Retina (tissue), 1 donor: ENCODE data around the gene AK1.
"Not testable (repeated sequence)": the region's sequence is repeated elsewhere in the genome, so short reads cannot be mapped to it uniquely, and the experiment has no call there.

Source experiments
- DNase-seq: peaks from one replicate; pipeline ENCODE4 v3.0.0-alpha.2; 2016

AK1 gene

GRCh38 chr9:127845619-127846018 lies 31.9 kb downstream of the AK1 start:
- not testable (repeated sequence) for DNase-seq

- DNase-seq: no peak
Measured at GRCh38 chr9:127844821-127845359, 32.6 kb downstream of the AK1 start.

- no peak for DNase-seq
Measured at GRCh38 chr9:127841087-127841835, 36.2 kb downstream of the AK1 start.

GRCh38 chr9:127838375-127839078 lies 38.9 kb downstream of the AK1 start:
- peak; percentile 35 for DNase-seq

- no peak for DNase-seq
Measured at GRCh38 chr9:127837346-127837745, 40.1 kb downstream of the AK1 start.

- DNase-seq: not testable (repeated sequence)
Measured at GRCh38 chr9:127836561-127836960, 40.9 kb downstream of the AK1 start.

GRCh38 chr9:127835991-127836516 lies 41.4 kb downstream of the AK1 start:
- DNase-seq: no peak

- no peak for DNase-seq
Measured at GRCh38 chr9:127833555-127833954, 43.9 kb downstream of the AK1 start.

GRCh38 chr9:127832248-127832647 lies 45.2 kb downstream of the AK1 start:
- no peak for DNase-seq

GRCh38 chr9:127829205-127829906 lies 48.1 kb downstream of the AK1 start:
- DNase-seq: no peak

GRCh38 chr9:127828262-127829031 lies 49.0 kb downstream of the AK1 start:
- peak; percentile 83 for DNase-seq

- no peak for DNase-seq
Measured at GRCh38 chr9:127826253-127826913, 51.1 kb downstream of the AK1 start.

GRCh38 chr9:127825319-127826051 lies 52.0 kb downstream of the AK1 start:
- peak; percentile 59 for DNase-seq

GRCh38 chr9:127822108-127822507 lies 55.4 kb downstream of the AK1 start:
- no peak for DNase-seq

- DNase-seq: no peak
Measured at GRCh38 chr9:127818574-127818973, 58.9 kb downstream of the AK1 start.

GRCh38 chr9:127817881-127818434 lies 59.5 kb downstream of the AK1 start:
- no peak for DNase-seq

GRCh38 chr9:127816728-127817127 lies 60.7 kb downstream of the AK1 start:
- DNase-seq: no peak
